CD14-positive monocyte (primary cell): ENCODE results near the gene OR10G3. TPM values are rescaled to one million over a fixed set of nuclear protein-coding genes. Genes with fewer than 3 reads are reported as not detected.

ENCODE experiments used
- DNase-seq, 3 donors: peaks; one replicate each; pipeline ENCODE4 v3.0.0-alpha.2; 2011 to 2022
- H2AFZ ChIP-seq: 2 replicates; pipeline ENCODE4 v1.6.0; 2012; ENCODE audit warnings: mild to moderate bottlenecking, low read depth, low read length, inconsistent platforms; ENCODE audit not compliant: insufficient read depth, poor library complexity, severe bottlenecking
- H3K27ac ChIP-seq, 2 donors: 1 replicate in 1 of 2; 2 replicates in 1 of 2; pipeline ENCODE4 v1.5.1; 2012 to 2013; ENCODE audit warnings: low read length in 2 of 2, control low read depth in 1 of 2, inconsistent platforms in 1 of 2, low read depth in 1 of 2, mild to moderate bottlenecking in 1 of 2
- H3K27me3 ChIP-seq, 2 donors: one replicate each; pipeline versions ENCODE4 v1.6.0 to v1.6.1; 2011 to 2013; ENCODE audit warnings: low read length in 2 of 2; ENCODE audit not compliant: control insufficient read depth in 2 of 2, insufficient read depth in 2 of 2
- H3K36me3 ChIP-seq, 2 donors: replicated peaks in 1 of 2; 1 replicate in 1 of 2; 2 replicates in 1 of 2; pipeline versions ENCODE4 v1.5.1 to v1.6.1; 2012 to 2013; ENCODE audit warnings: low read length in 2 of 2, control low read depth in 1 of 2, inconsistent platforms in 1 of 2, mild to moderate bottlenecking in 1 of 2; ENCODE audit not compliant: insufficient read depth in 2 of 2, control insufficient read depth in 1 of 2
- H3K4me1 ChIP-seq, 2 donors: 1 replicate in 1 of 2; 2 replicates in 1 of 2; pipeline versions ENCODE4 v1.5.1 to v1.6.1; 2012 to 2013; ENCODE audit warnings: low read length in 2 of 2, control low read depth in 1 of 2, inconsistent platforms in 1 of 2, mild to moderate bottlenecking in 1 of 2, moderate library complexity in 1 of 2; ENCODE audit not compliant: insufficient read depth in 2 of 2, control insufficient read depth in 1 of 2
- H3K4me2 ChIP-seq: replicated peaks from 2 replicates; pipeline ENCODE3; 2012; ENCODE audit warnings: low read length, moderate library complexity, mild to moderate bottlenecking; ENCODE audit not compliant: poor library complexity, severe bottlenecking; ENCODE audit errors: extremely low read depth
- H3K4me3 ChIP-seq, 3 experiments: fragments of 200-600 bp in 1 of 3; sonication (generic) in 1 of 3; replicated peaks in 1 of 3; 1 replicate in 2 of 3; 2 replicates in 1 of 3; pipeline ENCODE4 v1.5.1; 2011 to 2013; ENCODE audit warnings: low read length in 3 of 3, mild to moderate bottlenecking in 3 of 3, control low read depth in 2 of 3, low read depth in 2 of 3, inconsistent platforms in 1 of 3, moderate library complexity in 1 of 3
- H3K79me2 ChIP-seq: 2 replicates; pipeline ENCODE4 v1.6.0; 2012; ENCODE audit warnings: mild to moderate bottlenecking, control low read depth, inconsistent platforms, low read length, moderate library complexity; ENCODE audit not compliant: insufficient read depth
- H3K9ac ChIP-seq: 2 replicates; pipeline ENCODE4 v1.6.0; 2017; ENCODE audit warnings: low read length, mild to moderate bottlenecking; ENCODE audit not compliant: insufficient read depth, poor library complexity, severe bottlenecking
- H3K9me3 ChIP-seq, 2 donors: replicated peaks in 1 of 2; 1 replicate in 1 of 2; 2 replicates in 1 of 2; pipeline versions ENCODE4 v1.5.1 to v1.6.1; 2012 to 2013; ENCODE audit warnings: low read length in 2 of 2, control low read depth in 1 of 2; ENCODE audit not compliant: control insufficient read depth in 1 of 2, insufficient read depth in 1 of 2
- H4K20me1 ChIP-seq: 2 replicates; pipeline ENCODE4 v1.6.0; 2012; ENCODE audit warnings: mild to moderate bottlenecking, low read length, control low read depth, moderate library complexity; ENCODE audit not compliant: insufficient read depth
- H3K27ac Mint-ChIP-seq, 7 donors: one replicate each; pipeline ENCODE4 v1.8.0; 2020; ENCODE audit warnings: mild to moderate bottlenecking in 7 of 7, mixed read lengths in 7 of 7, moderate library complexity in 6 of 7, inconsistent platforms in 2 of 7
- H3K27me3 Mint-ChIP-seq, 3 donors: one replicate each; pipeline ENCODE4 v1.8.0; 2021 to 2022; ENCODE audit warnings: low read depth in 3 of 3, mild to moderate bottlenecking in 3 of 3, mixed read lengths in 3 of 3, moderate library complexity in 3 of 3, inconsistent platforms in 1 of 3
- H3K36me3 Mint-ChIP-seq, 2 donors: one replicate each; pipeline ENCODE4 v1.8.0; 2020; ENCODE audit warnings: mixed read lengths in 2 of 2, inconsistent platforms in 1 of 2, mild to moderate bottlenecking in 1 of 2
- H3K4me1 Mint-ChIP-seq: one replicate; pipeline ENCODE4 v1.8.0; 2020; ENCODE audit warnings: mild to moderate bottlenecking, mixed read lengths
- H3K4me3 Mint-ChIP-seq, 2 donors: one replicate each; pipeline ENCODE4 v1.8.0; 2020; ENCODE audit warnings: mild to moderate bottlenecking in 2 of 2, mixed read lengths in 2 of 2, moderate library complexity in 1 of 2
- H3K9me3 Mint-ChIP-seq, 7 donors: one replicate each; pipeline ENCODE4 v1.8.0; 2020 to 2022; ENCODE audit warnings: mixed read lengths in 7 of 7, mild to moderate bottlenecking in 6 of 7, moderate library complexity in 6 of 7, inconsistent platforms in 2 of 7
- WGBS: methylation state at CpG from one replicate; pipeline ENCODE4 v1.1.5; 2013; ENCODE audit warnings: missing lambda C conversion rate; ENCODE audit not compliant: insufficient coverage; 5-methylcytosine and 5-hydroxymethylcytosine counted together
- intact Hi-C, 2 donors: fragments of 100-400 bp; cut with micrococcal nuclease; formaldehyde crosslinking; loops; one replicate each; pipeline versions ENCODE4 v1.15.0 to v1.15.1; 2023
- polyA plus RNA-seq, 3 donors: library from polyadenylated mRNA; depleted of rRNA in 1 of 3; unstranded in 2 of 3; stranded (reverse) in 1 of 3; fragments of 300-500 nt in 2 of 3; fragments of >200 nt in 1 of 3; fragmentation: Illumina TruSeq in 2 of 3; gene quantifications; 1 replicate in 2 of 3; 2 replicates in 1 of 3; pipeline ENCODE4 v1.2.3, GENCODE V29; 2012 to 2021
- TF ChIP-seq, protein P1 (sequence below): fragments of 200-600 bp; IDR thresholded peaks from one replicate; pipeline ENCODE4 v1.8.0; 2022; ENCODE audit warnings: antibody characterized with exemption, mild to moderate bottlenecking

Gene OR10G3
- polyA plus RNA-seq, 3 donors: not detected

DNA sequence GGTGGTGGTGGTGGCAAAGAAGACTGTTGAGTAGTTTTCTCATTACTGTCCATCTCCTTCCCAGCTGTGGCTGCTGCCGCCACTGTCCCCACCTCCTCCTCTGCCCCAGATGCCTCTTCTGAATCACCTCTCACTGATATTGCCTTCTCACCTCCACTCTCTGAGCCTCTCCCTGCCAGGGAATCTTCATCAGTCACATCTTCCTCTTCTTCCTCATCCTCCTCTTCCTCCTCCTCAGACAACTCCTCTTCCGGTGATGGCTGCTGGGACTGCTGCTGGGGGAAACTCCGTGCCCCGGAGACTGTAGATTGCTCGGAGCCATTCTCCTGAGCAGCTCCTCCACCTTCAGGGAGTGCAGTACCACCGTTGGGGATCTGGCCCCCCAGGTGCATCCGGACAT, 56.7 kb downstream of the OR10G3 start:
- peaks cover 14% of the 10 kb centered on the region for H3K4me1 Mint-ChIP-seq
- peaks cover 0 to 2% of the 10 kb centered on the region in 2 donors for H3K36me3 Mint-ChIP-seq
- intact Hi-C loops: no loop called here
- Histone ChIP-seq H3K4me1 (peaks cover 13 to 19% of the 10 kb centered on the region in 2 donors), H4K20me1 (no peaks in the 10 kb centered on the region), H3K9me3 (no peaks in the 10 kb centered on the region), H3K27ac (no peak overlapping the region), H3K4me3 (no peak overlapping the region), H3K36me3 (no peaks in the 10 kb centered on the region), H2AFZ (no peak overlapping the region), H3K9ac (no peak overlapping the region), H3K79me2 (no peaks in the 10 kb centered on the region), H3K27me3 (peaks cover 10 to 23% of the 10 kb centered on the region in 2 donors), H3K4me2 (no peak overlapping the region)
- H3K9me3 Mint-ChIP-seq: peaks cover 0 to 4% (median 1%) of the 10 kb centered on the region in 7 donors
- H3K27ac Mint-ChIP-seq: no peak overlapping the region
- no peak overlapping the region for H3K4me3 Mint-ChIP-seq
- 64% methylated on average over 6 of the region's 7 CpGs for WGBS
- TF ChIP-seq, protein P1, sequence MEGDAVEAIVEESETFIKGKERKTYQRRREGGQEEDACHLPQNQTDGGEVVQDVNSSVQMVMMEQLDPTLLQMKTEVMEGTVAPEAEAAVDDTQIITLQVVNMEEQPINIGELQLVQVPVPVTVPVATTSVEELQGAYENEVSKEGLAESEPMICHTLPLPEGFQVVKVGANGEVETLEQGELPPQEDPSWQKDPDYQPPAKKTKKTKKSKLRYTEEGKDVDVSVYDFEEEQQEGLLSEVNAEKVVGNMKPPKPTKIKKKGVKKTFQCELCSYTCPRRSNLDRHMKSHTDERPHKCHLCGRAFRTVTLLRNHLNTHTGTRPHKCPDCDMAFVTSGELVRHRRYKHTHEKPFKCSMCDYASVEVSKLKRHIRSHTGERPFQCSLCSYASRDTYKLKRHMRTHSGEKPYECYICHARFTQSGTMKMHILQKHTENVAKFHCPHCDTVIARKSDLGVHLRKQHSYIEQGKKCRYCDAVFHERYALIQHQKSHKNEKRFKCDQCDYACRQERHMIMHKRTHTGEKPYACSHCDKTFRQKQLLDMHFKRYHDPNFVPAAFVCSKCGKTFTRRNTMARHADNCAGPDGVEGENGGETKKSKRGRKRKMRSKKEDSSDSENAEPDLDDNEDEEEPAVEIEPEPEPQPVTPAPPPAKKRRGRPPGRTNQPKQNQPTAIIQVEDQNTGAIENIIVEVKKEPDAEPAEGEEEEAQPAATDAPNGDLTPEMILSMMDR: no peak
- DNase-seq: no peak
- peaks cover 36 to 51% (median 48%) of the 10 kb centered on the region in 3 donors for H3K27me3 Mint-ChIP-seq

DNA sequence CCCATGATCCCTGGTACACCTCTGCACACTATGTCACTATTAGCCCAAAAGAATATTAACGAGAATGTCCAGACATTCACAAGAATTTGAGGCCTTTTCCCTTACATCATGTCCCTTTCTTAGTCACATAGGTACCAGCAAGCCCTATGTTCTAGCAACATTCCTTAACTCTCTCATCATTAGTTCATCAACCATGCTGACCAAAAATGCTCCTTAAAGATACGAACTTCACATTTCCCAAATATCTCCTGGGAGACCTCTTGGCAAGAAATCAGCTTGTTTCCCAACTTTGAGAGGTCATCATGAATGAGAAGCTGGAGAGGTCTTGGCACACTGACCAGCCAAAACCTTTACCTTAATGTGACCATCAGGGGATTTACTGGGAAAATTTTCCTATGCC, 58.4 kb downstream of the OR10G3 start:
- Mint-ChIP-seq H3K4me3 (no peak overlapping the region), H3K9me3 (peaks cover 0 to 5% (median 1%) of the 10 kb centered on the region in 7 donors), H3K27ac (no peak overlapping the region), H3K36me3 (peaks cover 0 to 2% of the 10 kb centered on the region in 2 donors), H3K4me1 (peaks cover 4% of the 10 kb centered on the region), H3K27me3 (peaks cover 28 to 41% (median 41%) of the 10 kb centered on the region in 3 donors)
- intact Hi-C loops: no loop called here
- Histone ChIP-seq H3K27me3 (peaks cover 4 to 15% of the 10 kb centered on the region in 2 donors), H4K20me1 (no peaks in the 10 kb centered on the region), H3K4me3 (no peak overlapping the region), H2AFZ (no peak overlapping the region), H3K9ac (no peak overlapping the region), H3K79me2 (no peaks in the 10 kb centered on the region), H3K9me3 (no peaks in the 10 kb centered on the region), H3K36me3 (no peaks in the 10 kb centered on the region), H3K27ac (no peak overlapping the region), H3K4me1 (peaks cover 5 to 7% of the 10 kb centered on the region in 2 donors), H3K4me2 (no peak overlapping the region)
- TF ChIP-seq, protein P1: no peak
- DNase-seq: no peak
- 71% methylated on average over 1 of the region's 2 CpGs for WGBS
